ENCODE measurements around the gene ARSG.
"Not testable (repeated sequence)": the region's sequence is repeated elsewhere in the genome, so short reads cannot be mapped to it uniquely, and the experiment has no call there.

The ARSG gene

GRCh38 chr17:68290955-68291835, at the start of gene ARSG, which contains the start of gene SLC16A6:
Gene ARSG, plus strand, starts transcription at chr17:68291495. Its CDS starts 15,999 bp downstream, at chr17:68307494.
Gene SLC16A6, minus strand, starts transcription at chr17:68291127. Its CDS starts 12,807 bp downstream, at chr17:68278320.
- peak in 47 of 56 donors; percentile 27 to 82 (median 54) for DNase-seq

GRCh38 chr17:68246271-68247028, 44.8 kb upstream of the ARSG start:
- no peak for DNase-seq

- peak in 55 of 56 donors; percentile 42 to 98 (median 95) for DNase-seq
Observed at GRCh38 chr17:68247445-68248198, 43.7 kb upstream of the ARSG start, which contains the start of gene AMZ2. Gene AMZ2, plus strand, starts transcription at chr17:68248043. Its CDS starts 2,145 bp downstream, at chr17:68250188.

GRCh38 chr17:68248199-68248825, 43.0 kb upstream of the ARSG start:
- peak in 25 of 56 donors; percentile 44 to 91 (median 79) for DNase-seq

GRCh38 chr17:68248891-68249290, 42.4 kb upstream of the ARSG start:
- DNase-seq, result no peak

GRCh38 chr17:68249354-68249765, 41.9 kb upstream of the ARSG start:
- DNase-seq, result no peak

- DNase-seq, result not testable (repeated sequence)
Observed at GRCh38 chr17:68253426-68253825, 37.9 kb upstream of the ARSG start.

- no peak for DNase-seq
Observed at GRCh38 chr17:68255151-68255550, 36.1 kb upstream of the ARSG start.

- DNase-seq, result no peak
Observed at GRCh38 chr17:68255731-68256538, 35.4 kb upstream of the ARSG start.

- DNase-seq, result not testable (repeated sequence)
Observed at GRCh38 chr17:68256701-68257100, 34.6 kb upstream of the ARSG start.

GRCh38 chr17:68257934-68258333, 33.4 kb upstream of the ARSG start:
- no peak for DNase-seq

GRCh38 chr17:68258890-68259647, 32.2 kb upstream of the ARSG start:
- DNase-seq, result peak in 8 of 56 donors; percentile 5 to 61 (median 25)

GRCh38 chr17:68259648-68259951, 31.7 kb upstream of the ARSG start:
- DNase-seq, result not testable (repeated sequence)

- no peak for DNase-seq
Observed at GRCh38 chr17:68260051-68260762, 31.1 kb upstream of the ARSG start.

- not testable (repeated sequence) for DNase-seq
Observed at GRCh38 chr17:68262467-68262866, 28.8 kb upstream of the ARSG start.

- peak in 8 of 56 donors; percentile 1 to 32 (median 14) for DNase-seq
Observed at GRCh38 chr17:68263101-68263681, 28.1 kb upstream of the ARSG start.

GRCh38 chr17:68265833-68266232, 25.5 kb upstream of the ARSG start:
- DNase-seq, result not testable (repeated sequence)

GRCh38 chr17:68273722-68274121, 17.6 kb upstream of the ARSG start:
- DNase-seq, result no peak

Measured in nucleus accumbens (tissue), 56 donors.